NCI-H1105 (cell line): ENCODE results near the gene DAB2IP.

ENCODE experiments used
- DNase-seq: peaks from one replicate; lab custom pipeline; 2025; lab: John Stamatoyannopoulos, UW

Gene DAB2IP

DNA sequence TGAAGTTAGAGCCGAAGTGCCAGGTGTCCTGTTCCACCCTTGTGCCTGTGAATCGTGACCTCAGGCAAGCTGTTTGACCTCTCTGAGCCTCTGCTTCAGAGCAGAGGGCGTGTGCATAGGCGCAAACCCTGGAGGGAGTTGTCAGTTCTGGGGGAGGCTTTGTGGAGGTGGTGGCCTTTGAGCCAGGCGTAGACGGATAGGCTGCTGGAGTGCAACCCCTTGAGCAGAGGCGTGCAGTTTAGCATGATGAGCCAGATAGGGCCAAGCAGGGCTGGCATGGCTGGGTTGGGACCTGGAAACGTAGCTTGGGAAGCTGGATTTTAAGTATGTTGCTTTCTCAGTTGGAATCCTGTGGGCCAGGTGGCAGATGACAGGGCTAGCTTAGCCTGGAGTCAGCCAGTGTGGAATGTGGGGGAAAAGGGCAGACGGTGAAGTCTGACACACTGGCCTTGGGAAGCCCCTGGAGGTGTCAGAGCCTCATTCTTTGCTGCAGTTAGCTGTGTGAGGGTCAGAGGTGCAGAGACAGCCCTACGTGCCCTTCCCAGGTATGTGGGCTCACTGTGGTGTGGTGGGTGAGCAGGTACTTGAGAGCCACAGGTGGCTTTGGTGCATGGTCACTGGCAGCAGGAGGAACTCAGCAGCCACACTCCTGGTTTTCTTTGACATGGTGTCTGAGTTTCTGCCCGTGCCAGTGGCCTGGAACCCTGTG is 93.4 kb downstream of the DAB2IP start:
- no peak for DNase-seq

DNA sequence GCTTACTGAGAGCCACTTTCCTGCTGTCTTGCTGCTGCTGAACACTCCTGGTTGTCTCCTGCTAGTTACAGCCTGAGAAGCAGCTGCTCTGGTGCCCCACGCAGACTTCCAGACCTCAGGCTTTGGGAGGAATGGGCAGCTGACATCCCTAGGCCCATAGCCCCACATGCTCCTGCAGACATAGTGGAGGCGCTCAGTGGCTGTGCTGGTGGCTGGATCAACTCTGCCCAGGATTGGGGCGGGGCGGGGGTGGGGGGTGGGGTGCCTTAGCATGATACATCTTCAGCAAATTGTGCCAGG is 93.9 kb downstream of the DAB2IP start:
- no peak for DNase-seq

DNA sequence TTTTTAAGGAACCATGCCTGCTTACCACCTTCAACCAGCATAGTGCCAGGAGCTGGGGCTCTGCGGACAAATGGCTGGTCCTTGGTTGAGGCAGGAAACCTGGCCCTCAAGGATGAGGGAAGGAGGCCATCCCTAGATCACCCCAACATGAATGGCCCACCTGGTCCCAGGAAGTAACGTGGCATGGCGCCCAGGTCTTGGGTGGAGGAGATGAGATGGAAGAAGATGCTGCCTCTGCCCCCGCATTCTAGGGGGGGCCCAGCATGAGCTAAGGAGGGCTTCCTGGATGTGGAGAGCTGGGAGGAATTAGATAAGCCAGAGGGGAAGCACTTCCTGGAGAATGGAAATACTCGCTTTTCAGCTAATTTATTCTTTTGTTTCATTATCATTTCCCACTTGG is 95.0 kb downstream of the DAB2IP start:
- DNase-seq, result no peak

GRCh38 chr9:121746866-121747265 is 95.4 kb downstream of the DAB2IP start:
- no peak for DNase-seq

- no peak for DNase-seq
Observed at GRCh38 chr9:121748074-121748473, 96.6 kb downstream of the DAB2IP start.

- no peak for DNase-seq
Observed at GRCh38 chr9:121748727-121749423, 97.4 kb downstream of the DAB2IP start.

GRCh38 chr9:121749614-121750013 is 98.2 kb downstream of the DAB2IP start:
- no peak for DNase-seq

DNA sequence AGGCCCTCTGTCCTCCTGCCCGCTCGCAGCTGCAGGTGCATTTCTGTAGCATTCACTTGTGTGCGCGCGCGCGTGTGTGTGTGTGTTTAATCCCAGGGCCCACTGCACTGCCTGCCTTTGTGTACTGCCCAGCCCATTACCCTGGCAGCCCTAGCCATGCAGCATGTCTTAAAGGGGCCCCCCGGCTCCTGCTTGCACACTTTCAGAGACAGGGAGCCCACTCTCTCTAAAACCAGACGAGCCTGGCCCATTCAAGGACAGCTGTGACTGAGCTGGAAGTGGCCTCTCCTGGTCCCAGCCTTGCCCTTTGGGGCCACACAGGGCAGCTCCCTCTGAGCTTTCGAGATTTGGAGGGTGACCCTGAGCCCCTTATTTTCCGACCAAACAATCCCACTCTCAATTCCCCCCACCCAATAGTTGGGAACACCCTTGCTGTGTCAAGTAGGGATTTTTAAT is 98.9 kb downstream of the DAB2IP start:
- DNase-seq, result no peak

DNA sequence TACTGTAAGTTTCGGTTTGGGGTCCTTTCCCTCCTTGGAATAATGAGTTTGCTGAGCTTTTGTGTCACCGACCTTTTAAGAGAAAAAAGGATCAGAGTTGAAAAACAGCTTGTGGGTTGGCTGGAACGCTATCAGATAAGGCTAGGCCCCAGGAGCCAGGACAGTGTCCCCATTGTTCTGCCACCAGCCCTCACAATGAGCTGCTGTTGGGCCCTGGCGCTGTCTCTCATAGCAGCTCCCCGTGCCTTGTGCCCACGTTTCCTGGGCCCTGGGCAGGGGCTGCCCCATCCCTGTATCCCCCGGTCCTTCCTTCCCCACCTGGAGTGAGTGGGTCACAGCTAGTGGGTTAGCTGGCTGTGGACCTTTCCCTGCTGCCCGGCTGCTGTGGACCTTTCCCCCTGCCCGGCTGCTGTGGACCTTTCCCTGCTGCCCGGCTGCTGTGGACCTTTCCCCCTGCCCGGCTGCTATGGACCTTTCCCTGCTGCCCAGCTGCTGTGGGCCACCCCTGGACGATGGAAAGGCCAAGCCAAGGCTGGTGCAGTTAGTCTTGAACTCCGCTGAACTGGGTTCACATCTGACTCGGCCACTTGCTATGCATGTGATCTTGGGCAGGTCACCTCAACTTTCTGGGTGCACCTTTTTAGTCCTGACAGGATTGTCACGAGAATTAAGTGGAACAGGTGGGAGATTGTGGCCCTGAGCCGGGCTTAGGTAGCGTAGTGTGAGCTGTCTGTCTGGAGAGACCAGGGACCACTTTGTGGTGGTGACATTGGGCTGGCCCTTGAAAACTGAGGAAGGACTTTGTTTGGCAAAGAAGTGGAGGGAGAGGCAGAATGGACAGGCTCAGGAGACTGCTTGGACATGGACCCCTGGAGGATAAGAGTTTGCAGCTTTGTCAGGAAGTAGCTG is 99.5 kb downstream of the DAB2IP start:
- DNase-seq, result no peak

DNA sequence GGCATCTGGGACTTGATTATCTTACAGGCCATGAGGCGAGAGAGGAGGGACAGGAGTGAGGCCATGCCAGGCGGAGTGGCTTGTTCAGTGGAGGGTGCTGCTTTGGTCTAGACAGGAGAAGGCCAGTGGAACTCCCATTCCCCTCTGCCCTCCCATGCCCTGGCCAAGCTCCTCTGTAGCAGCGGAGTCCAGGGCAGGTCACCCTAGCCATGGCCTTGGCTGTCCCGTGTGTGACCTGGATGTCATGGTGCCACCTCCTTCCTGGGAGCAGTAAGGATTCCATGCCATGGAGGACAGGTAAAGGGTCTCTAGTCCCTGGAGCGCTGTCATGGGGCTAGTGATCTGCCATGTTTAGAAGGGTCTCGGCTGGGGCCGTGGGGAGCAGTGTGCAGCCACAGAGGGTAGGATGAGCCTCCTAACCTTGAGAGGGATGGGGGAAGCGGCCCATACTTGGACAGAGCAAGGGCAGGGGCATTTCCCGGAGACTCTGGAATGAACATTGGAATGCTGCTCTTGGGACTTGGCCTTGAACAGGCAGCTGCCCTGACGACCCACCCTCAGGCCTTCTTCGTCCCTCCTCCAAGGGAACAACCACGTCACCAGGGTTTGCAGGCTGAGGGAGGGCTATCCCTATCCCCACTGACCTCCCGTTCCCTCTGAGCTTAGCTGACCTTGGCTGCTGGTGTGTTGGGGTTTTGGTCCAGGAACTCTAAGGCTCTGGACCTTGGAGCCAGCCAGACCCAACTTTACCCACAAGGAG is 100.4 kb downstream of the DAB2IP start:
- DNase-seq, result no peak

DNA sequence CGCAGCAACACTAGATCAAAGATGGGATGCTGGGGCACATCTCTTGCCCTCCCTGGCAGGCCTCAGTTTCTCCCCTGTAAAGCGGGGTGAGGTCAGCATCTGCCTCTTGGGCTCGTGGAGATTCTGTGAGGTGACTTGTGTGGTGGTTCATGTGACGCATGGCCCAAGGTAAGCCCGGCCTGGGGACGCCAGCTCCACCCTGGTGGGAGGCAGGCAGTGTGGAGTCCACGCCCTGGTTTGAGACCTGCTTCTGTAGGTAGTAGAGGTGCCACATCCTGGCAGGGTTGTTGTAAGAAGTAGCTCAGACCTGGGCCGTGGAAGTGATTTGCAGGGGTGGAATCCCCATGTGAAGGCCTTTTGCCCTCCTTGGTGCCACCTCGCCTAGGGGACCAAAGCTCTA is 101.5 kb downstream of the DAB2IP start:
- no peak for DNase-seq

- DNase-seq, result no peak
Observed at GRCh38 chr9:121753802-121754654, 102.6 kb downstream of the DAB2IP start.

GRCh38 chr9:121754655-121755436 is 103.4 kb downstream of the DAB2IP start:
- DNase-seq, result no peak

DNA sequence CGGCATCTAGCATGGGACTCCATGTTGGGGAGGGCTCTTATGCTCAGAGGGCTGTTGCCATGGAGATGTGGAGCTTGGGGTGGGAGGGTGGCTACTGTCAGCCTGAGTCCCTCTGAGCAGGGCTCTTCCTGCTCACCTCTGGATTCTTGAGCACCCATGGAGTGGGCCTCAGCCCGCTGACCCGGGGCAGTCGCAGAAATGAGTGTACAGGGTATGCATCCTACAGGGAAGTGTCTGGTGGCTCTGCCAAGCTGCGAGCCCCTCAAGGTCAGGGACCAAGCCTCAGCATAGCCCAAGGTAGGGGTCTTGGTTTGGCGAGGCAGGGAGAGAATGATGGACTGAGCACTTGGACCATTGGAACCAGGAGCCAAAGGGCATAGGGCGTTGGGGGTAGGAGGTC is 104.1 kb downstream of the DAB2IP start:
- no peak for DNase-seq

DNA sequence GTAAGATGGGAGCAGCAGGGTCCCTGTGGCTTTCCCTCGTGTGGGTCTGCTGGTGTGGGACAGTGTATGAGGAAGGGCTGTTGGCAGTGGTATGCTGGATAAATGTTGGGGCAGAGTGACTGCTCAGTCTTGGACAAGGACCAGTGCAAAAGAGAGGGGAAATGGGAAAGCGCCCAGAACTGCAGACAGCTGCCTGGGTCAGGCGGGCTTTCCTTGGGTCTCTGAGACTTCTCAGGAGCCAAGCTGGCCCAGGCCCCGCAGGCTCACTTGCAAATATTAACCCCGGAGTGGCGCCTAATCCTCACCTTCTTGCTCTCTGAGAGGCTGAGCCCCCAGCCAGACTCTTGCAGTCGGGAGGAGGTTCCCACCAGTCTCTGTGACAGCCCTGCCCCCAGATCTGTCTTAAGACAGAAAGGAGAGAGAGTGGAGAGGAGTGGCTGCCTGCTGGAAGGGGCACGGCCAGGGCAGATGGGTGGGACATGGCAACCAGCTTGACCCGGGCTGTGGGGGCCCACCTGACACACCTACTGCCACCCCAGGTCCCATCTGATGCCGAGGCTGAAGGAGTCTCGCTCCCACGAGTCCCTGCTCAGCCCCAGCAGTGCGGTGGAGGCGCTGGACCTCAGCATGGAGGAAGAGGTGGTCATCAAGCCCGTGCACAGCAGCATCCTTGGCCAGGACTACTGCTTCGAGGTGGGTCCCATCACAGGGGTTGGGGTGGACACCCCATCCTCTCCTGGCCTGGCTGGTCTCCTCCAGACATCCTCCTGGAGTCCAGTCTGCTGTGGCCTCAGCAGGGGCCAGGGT is 105.2 kb downstream of the DAB2IP start:
- no peak for DNase-seq

GRCh38 chr9:121757281-121757585 is 105.8 kb downstream of the DAB2IP start:
- DNase-seq, result no peak

GRCh38 chr9:121758693-121759092 is 107.3 kb downstream of the DAB2IP start:
- DNase-seq, result no peak

DNA sequence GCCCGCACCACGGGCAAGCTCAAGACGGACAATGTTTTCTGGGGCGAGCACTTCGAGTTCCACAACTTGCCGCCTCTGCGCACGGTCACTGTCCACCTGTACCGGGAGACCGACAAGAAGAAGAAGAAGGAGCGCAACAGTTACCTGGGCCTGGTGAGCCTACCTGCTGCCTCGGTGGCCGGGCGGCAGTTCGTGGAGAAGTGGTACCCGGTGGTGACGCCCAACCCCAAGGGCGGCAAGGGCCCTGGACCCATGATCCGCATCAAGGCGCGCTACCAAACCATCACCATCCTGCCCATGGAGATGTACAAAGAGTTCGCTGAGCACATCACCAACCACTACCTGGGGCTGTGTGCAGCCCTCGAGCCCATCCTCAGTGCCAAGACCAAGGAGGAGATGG is 108.6 kb downstream of the DAB2IP start:
- DNase-seq, result no peak

- no peak for DNase-seq
Observed at GRCh38 chr9:121760571-121760970, 109.1 kb downstream of the DAB2IP start.

- DNase-seq, result no peak
Observed at GRCh38 chr9:121763131-121763530, 111.7 kb downstream of the DAB2IP start.
